Liver (tissue), 9 donors: ENCODE measurements around the gene RNF141. TPM values are rescaled to one million over a fixed set of nuclear protein-coding genes. Genes with fewer than 3 reads are reported as not detected.

Experiments used
- DNase-seq: peaks from one replicate; pipeline ENCODE4 v3.0.0-alpha.2; 2017; ENCODE audit warnings: low spot score
- H3K27ac ChIP-seq, 2 donors: one replicate each; pipeline ENCODE4 v1.7.0; 2013; ENCODE audit warnings: inconsistent platforms in 2 of 2, low read length in 2 of 2, control low read depth in 1 of 2, low read depth in 1 of 2, mild to moderate bottlenecking in 1 of 2
- H3K27me3 ChIP-seq, 4 donors: one replicate each; pipeline versions ENCODE4 v1.6.1 to v1.7.0; 2013; ENCODE audit warnings: low read length in 3 of 4, inconsistent platforms in 1 of 4, mild to moderate bottlenecking in 1 of 4, moderate library complexity in 1 of 4; ENCODE audit not compliant: control insufficient read depth in 4 of 4, insufficient read depth in 4 of 4
- H3K36me3 ChIP-seq, 4 donors: one replicate each; pipeline versions ENCODE4 v1.6.1 to v1.7.0; 2013; ENCODE audit warnings: low read length in 3 of 4, mild to moderate bottlenecking in 3 of 4, low read depth in 1 of 4, moderate library complexity in 1 of 4; ENCODE audit not compliant: control insufficient read depth in 4 of 4, insufficient read depth in 3 of 4
- H3K4me1 ChIP-seq, 4 donors: one replicate each; pipeline versions ENCODE4 v1.6.1 to v1.7.0; 2013; ENCODE audit warnings: low read length in 3 of 4, mild to moderate bottlenecking in 3 of 4, moderate library complexity in 1 of 4; ENCODE audit not compliant: control insufficient read depth in 4 of 4, insufficient read depth in 4 of 4
- H3K4me3 ChIP-seq, 3 donors: one replicate each; pipeline versions ENCODE4 v1.6.1 to v1.7.0; 2013; ENCODE audit warnings: low read length in 3 of 3, control low read depth in 1 of 3, low read depth in 1 of 3, mild to moderate bottlenecking in 1 of 3
- H3K9ac ChIP-seq, 2 donors: one replicate each; pipeline ENCODE4 v1.7.0; 2013; ENCODE audit warnings: low read length in 2 of 2, mild to moderate bottlenecking in 2 of 2, moderate library complexity in 2 of 2, control low read depth in 1 of 2, low read depth in 1 of 2
- H3K9me3 ChIP-seq, 4 donors: one replicate each; pipeline versions ENCODE4 v1.6.1 to v1.7.0; 2013; ENCODE audit warnings: low read length in 3 of 4; ENCODE audit not compliant: control insufficient read depth in 4 of 4
- ATF3 ChIP-seq: IDR thresholded peaks from 2 replicates; pipeline ENCODE4 v1.6.1; 2016; ENCODE audit warnings: antibody characterized with exemption
- FOXA1 ChIP-seq: IDR thresholded peaks from 2 replicates; pipeline ENCODE4 v1.6.1; 2016; ENCODE audit warnings: antibody characterized with exemption
- FOXA2 ChIP-seq: IDR thresholded peaks from 2 replicates; pipeline ENCODE4 v1.6.1; 2016; ENCODE audit warnings: antibody characterized with exemption
- GABPA ChIP-seq, 2 donors: IDR thresholded peaks in 1 of 2; conservative IDR thresholded peaks in 1 of 2; 2 replicates each; pipeline ENCODE4 v1.6.1; 2016; ENCODE audit warnings: antibody characterized with exemption in 2 of 2, mild to moderate bottlenecking in 1 of 2, moderate library complexity in 1 of 2
- HNF4A ChIP-seq, 2 donors: conservative IDR thresholded peaks; 2 replicates each; pipeline ENCODE4 v1.6.1; 2016; ENCODE audit warnings: antibody characterized with exemption in 2 of 2, mild to moderate bottlenecking in 2 of 2
- HNF4G ChIP-seq: IDR thresholded peaks from 2 replicates; pipeline ENCODE4 v1.6.1; 2016; ENCODE audit warnings: antibody characterized with exemption
- JUND ChIP-seq, 2 donors: IDR thresholded peaks; 2 replicates each; pipeline ENCODE4 v1.6.1; 2016; ENCODE audit warnings: antibody characterized with exemption in 2 of 2
- MAX ChIP-seq: IDR thresholded peaks from 2 replicates; pipeline ENCODE4 v1.6.1; 2016; ENCODE audit warnings: antibody characterized with exemption
- NR2F2 ChIP-seq: IDR thresholded peaks from 2 replicates; pipeline ENCODE4 v1.6.1; 2016; ENCODE audit warnings: antibody characterized with exemption
- RAD21 ChIP-seq, 2 donors: IDR thresholded peaks; 2 replicates each; pipeline ENCODE4 v1.6.1; 2016; ENCODE audit warnings: antibody characterized with exemption in 2 of 2, mild to moderate bottlenecking in 2 of 2
- REST ChIP-seq: IDR thresholded peaks from 2 replicates; pipeline ENCODE4 v1.6.1; 2016; ENCODE audit warnings: antibody characterized with exemption, mild to moderate bottlenecking
- RXRA ChIP-seq, 2 donors: IDR thresholded peaks; 2 replicates each; pipeline ENCODE4 v1.6.1; 2017 to 2018; ENCODE audit warnings: antibody characterized with exemption in 2 of 2, mild to moderate bottlenecking in 1 of 2
- SP1 ChIP-seq: IDR thresholded peaks from 2 replicates; pipeline ENCODE4 v1.6.1; 2018; ENCODE audit warnings: antibody characterized with exemption, mild to moderate bottlenecking
- YY1 ChIP-seq: IDR thresholded peaks from 2 replicates; pipeline ENCODE4 v1.6.1; 2016; ENCODE audit warnings: antibody characterized with exemption, mild to moderate bottlenecking
- ZBTB33 ChIP-seq: IDR thresholded peaks from 2 replicates; pipeline ENCODE4 v1.6.1; 2016; ENCODE audit warnings: antibody characterized with exemption
- WGBS: extraction: QIAGEN DNeasy Blood & Tissue Kit; methylation state at CpG from one replicate; pipeline ENCODE4 v1.1.7; 2013; 5-methylcytosine and 5-hydroxymethylcytosine counted together
- polyA plus RNA-seq, 2 donors: library from polyadenylated mRNA; stranded (reverse) in 1 of 2; unstranded in 1 of 2; fragments of 200-250 nt in 1 of 2; fragments of >200 nt in 1 of 2; fragmentation: Nextera tagmentation in 1 of 2; extraction: Ambion mirVana in 1 of 2; gene quantifications; one replicate each; pipeline versions ENCODE4 v1.2.1 to v1.2.3, GENCODE V29; 2013 to 2015
- total RNA-seq, 2 donors: library from RNA; depleted of rRNA; stranded (reverse); fragments of >200 nt; gene quantifications; one replicate each; pipeline ENCODE4 v1.2.3, GENCODE V29; 2014
- donor health status: healthy.
- donor health status: healthy.
- donor health status: healthy.
- donor health status: healthy.
- donor health status: healthy.

The RNF141 gene
- total and polyA plus RNA-seq, 4 donors: 6.9 to 14.6 (median 13.0) TPM

GRCh38 chr11:10556590-10556989 lies 15.6 kb upstream of the RNF141 start (continued):
- no peak for TF ChIP-seq REST

- 86% methylated on average over 3 of the region's 3 CpGs for WGBS
- Histone ChIP-seq H3K27ac (no peak overlapping the region), H3K9me3 (peaks cover 0 to 4% (median 0%) of the 10 kb centered on the region in 4 donors), H3K36me3 (no peaks in the 10 kb centered on the region), H3K9ac (no peak overlapping the region), H3K4me3 (no peak overlapping the region), H3K4me1 (no peaks in the 10 kb centered on the region), H3K27me3 (no peaks in the 10 kb centered on the region)
- TF ChIP-seq ZBTB33 (no peak), FOXA1 (no peak), RXRA (IDR thresholded peaks at IDR 0.05) (no peak), HNF4G (no peak), SP1 (no peak), NR2F2 (no peak), ATF3 (no peak), YY1 (no peak), JUND (IDR thresholded peaks at IDR 0.05) (no peak), MAX (no peak), REST (no peak), HNF4A (conservative IDR thresholded peaks at IDR 0.05) (no peak), FOXA2 (no peak), RAD21 (IDR thresholded peaks at IDR 0.05) (no peak), GABPA (IDR thresholded peaks at IDR 0.05 in 1 of 2, conservative IDR thresholded peaks at IDR 0.05 in 1 of 2) (no peak)
- no peak for DNase-seq
These were observed 10.9 kb upstream of the RNF141 start for GRCh38 chr11:10551845-10552352.
